ENCODE data around the gene P3H2.

DNA sequence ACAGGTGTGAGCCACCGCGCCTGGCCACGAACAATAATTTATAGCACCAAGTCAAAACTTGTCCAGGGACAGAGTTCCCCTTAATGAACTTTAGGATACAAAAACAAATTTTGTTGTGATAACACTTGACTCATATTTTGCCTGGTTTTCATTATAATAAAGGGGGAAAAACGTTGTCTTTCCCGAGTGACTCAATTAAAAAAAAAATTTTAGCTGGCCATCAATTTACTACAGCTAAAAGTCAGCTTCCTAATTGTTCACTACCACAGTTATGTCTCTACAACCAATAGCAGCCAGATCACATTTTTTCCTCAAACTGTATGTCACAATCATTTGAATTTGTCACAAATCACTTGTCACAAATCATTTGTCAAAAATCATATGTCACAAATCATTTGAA lies 116.0 kb downstream of the P3H2 start:
- TF ChIP-seq POLR2AphosphoS5 (IDR thresholded peaks at IDR 0.05; ENCODE audit: low read depth, low read length) (no peak), SIN3A (IDR thresholded peaks at IDR 0.05; ENCODE audit: borderline replicate concordance, insufficient read depth, low read length) (no peak), TAF1 (IDR thresholded peaks at IDR 0.05; ENCODE audit: borderline replicate concordance, insufficient read depth, low read length) (no peak)
- TF ChIP-seq, protein P1, sequence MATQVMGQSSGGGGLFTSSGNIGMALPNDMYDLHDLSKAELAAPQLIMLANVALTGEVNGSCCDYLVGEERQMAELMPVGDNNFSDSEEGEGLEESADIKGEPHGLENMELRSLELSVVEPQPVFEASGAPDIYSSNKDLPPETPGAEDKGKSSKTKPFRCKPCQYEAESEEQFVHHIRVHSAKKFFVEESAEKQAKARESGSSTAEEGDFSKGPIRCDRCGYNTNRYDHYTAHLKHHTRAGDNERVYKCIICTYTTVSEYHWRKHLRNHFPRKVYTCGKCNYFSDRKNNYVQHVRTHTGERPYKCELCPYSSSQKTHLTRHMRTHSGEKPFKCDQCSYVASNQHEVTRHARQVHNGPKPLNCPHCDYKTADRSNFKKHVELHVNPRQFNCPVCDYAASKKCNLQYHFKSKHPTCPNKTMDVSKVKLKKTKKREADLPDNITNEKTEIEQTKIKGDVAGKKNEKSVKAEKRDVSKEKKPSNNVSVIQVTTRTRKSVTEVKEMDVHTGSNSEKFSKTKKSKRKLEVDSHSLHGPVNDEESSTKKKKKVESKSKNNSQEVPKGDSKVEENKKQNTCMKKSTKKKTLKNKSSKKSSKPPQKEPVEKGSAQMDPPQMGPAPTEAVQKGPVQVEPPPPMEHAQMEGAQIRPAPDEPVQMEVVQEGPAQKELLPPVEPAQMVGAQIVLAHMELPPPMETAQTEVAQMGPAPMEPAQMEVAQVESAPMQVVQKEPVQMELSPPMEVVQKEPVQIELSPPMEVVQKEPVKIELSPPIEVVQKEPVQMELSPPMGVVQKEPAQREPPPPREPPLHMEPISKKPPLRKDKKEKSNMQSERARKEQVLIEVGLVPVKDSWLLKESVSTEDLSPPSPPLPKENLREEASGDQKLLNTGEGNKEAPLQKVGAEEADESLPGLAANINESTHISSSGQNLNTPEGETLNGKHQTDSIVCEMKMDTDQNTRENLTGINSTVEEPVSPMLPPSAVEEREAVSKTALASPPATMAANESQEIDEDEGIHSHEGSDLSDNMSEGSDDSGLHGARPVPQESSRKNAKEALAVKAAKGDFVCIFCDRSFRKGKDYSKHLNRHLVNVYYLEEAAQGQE (IDR thresholded peaks at IDR 0.05; ENCODE audit: insufficient read depth in 1 of 2, low read depth in 2 of 2, low read length in 2 of 2) = no peak

Measured in PFSK-1 (cell line).